ENCODE measurements around the gene CAMTA1.
"Not testable (repeated sequence)": the region's sequence is repeated elsewhere in the genome, so short reads cannot be mapped to it uniquely, and the experiment has no call there.

The CAMTA1 gene

GRCh38 chr1:6834366-6834765 lies 49.1 kb downstream of the CAMTA1 start:
- no peak overlapping the region for H3K4me3 ChIP-seq (ENCODE audit: control insufficient read depth, low read depth, low read length)
- TF ChIP-seq, protein P1, sequence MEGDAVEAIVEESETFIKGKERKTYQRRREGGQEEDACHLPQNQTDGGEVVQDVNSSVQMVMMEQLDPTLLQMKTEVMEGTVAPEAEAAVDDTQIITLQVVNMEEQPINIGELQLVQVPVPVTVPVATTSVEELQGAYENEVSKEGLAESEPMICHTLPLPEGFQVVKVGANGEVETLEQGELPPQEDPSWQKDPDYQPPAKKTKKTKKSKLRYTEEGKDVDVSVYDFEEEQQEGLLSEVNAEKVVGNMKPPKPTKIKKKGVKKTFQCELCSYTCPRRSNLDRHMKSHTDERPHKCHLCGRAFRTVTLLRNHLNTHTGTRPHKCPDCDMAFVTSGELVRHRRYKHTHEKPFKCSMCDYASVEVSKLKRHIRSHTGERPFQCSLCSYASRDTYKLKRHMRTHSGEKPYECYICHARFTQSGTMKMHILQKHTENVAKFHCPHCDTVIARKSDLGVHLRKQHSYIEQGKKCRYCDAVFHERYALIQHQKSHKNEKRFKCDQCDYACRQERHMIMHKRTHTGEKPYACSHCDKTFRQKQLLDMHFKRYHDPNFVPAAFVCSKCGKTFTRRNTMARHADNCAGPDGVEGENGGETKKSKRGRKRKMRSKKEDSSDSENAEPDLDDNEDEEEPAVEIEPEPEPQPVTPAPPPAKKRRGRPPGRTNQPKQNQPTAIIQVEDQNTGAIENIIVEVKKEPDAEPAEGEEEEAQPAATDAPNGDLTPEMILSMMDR (conservative IDR thresholded peaks at IDR 0.05; ENCODE audit: control insufficient read depth, insufficient read depth, low read depth, low read length): no peak
- DNase-seq (ENCODE audit: low read depth): no peak

GRCh38 chr1:6835139-6835538 lies 49.9 kb downstream of the CAMTA1 start:
- DNase-seq (ENCODE audit: low read depth): no peak
- H3K4me3 ChIP-seq (ENCODE audit: control insufficient read depth, low read depth, low read length): no peak overlapping the region
- TF ChIP-seq, protein P1 (conservative IDR thresholded peaks at IDR 0.05; ENCODE audit: control insufficient read depth, insufficient read depth, low read depth, low read length): no peak

DNA sequence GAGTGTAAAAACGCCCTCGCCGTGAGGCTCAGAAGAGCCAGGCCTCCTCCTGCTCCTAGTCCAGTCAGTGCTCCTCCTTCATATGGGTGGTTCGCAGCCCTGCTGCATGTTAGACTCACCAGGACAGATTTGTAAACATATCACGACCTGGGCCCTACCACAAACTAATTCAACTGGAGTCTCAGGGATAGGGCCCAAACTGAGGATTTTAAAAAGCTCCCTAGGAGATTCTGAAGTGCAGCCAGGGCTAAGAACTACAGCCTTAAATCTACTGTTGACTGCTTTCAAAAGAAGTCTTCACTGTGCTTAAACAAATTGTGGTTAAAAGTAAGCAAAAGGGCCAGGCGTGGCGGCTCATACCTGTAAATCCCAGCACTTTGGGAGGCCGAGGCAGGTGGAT lies 57.0 kb downstream of the CAMTA1 start:
- no peak for DNase-seq (ENCODE audit: low read depth)
- TF ChIP-seq, protein P1 (conservative IDR thresholded peaks at IDR 0.05; ENCODE audit: control insufficient read depth, insufficient read depth, low read depth, low read length): no peak
- no peak overlapping the region for H3K4me3 ChIP-seq (ENCODE audit: control insufficient read depth, low read depth, low read length)

- DNase-seq (ENCODE audit: low read depth); H3K4me3 ChIP-seq (ENCODE audit: control insufficient read depth, low read depth, low read length): not testable (repeated sequence)
Measured at GRCh38 chr1:6845786-6846185, 60.5 kb downstream of the CAMTA1 start.

GRCh38 chr1:6848816-6849215 lies 63.6 kb downstream of the CAMTA1 start:
- TF ChIP-seq, protein P1 (conservative IDR thresholded peaks at IDR 0.05; ENCODE audit: control insufficient read depth, insufficient read depth, low read depth, low read length): no peak
- H3K4me3 ChIP-seq (ENCODE audit: control insufficient read depth, low read depth, low read length): no peak overlapping the region
- DNase-seq (ENCODE audit: low read depth): no peak

- no peak overlapping the region for H3K4me3 ChIP-seq (ENCODE audit: control insufficient read depth, low read depth, low read length)
- DNase-seq (ENCODE audit: low read depth): no peak
Measured at GRCh38 chr1:6850537-6850936, 65.3 kb downstream of the CAMTA1 start.

DNA sequence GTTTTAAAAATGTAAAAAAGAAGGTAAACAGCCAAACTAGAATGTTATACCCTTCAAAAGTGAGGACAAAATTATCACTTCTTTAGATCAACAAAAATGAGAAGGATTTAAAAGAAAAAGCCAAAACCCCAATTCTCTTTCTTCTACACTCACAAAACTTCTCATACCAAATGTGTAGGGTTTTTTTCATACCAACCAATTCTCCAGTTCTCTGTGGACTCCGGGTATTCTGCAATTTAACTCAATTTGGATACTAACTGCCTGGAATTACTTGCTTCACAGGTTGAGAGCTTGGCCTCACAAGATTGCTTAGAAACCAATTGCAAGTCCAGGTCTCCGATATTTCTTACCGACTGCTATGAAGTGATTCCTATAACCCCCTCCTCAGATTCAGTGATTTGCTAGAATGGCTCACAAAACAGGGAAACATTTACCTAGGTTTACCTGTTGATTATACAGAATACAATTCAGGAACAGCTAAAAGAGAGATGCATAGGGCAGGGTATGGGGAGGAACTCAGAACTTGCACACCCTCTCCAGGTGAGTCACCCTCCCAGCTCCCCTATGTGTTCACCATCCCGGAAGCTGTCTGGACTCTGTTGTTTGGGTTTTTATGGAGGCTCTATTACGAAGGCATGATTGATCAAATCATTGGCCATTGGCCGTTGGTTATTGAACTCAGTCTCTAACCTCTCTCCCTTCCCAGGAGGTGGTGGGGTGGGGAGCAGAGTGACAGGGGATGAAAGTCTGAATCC lies 67.1 kb downstream of the CAMTA1 start:
- TF ChIP-seq, protein P1 (conservative IDR thresholded peaks at IDR 0.05; ENCODE audit: control insufficient read depth, insufficient read depth, low read depth, low read length): no peak
- no peak for DNase-seq (ENCODE audit: low read depth)
- H3K4me3 ChIP-seq (ENCODE audit: control insufficient read depth, low read depth, low read length): no peak overlapping the region

More at GRCh38 chr1:6850537-6850936, 65.3 kb downstream of the CAMTA1 start:
- TF ChIP-seq, protein P1 (conservative IDR thresholded peaks at IDR 0.05; ENCODE audit: control insufficient read depth, insufficient read depth, low read depth, low read length): no peak

Measured in fibroblast of mammary gland (primary cell).